WTC11 (cell line): Measurements from ENCODE around the gene ILF3. TPM values are rescaled to one million over a fixed set of nuclear protein-coding genes. Genes with fewer than 3 reads are reported as not detected.

ENCODE experiments used
- ATAC-seq: fragments of 200-7000 bp; cut with Tn5 transposase; 2 replicates; pipeline ENCODE4 v1.10.0; 2021; ENCODE audit warnings: mild to moderate bottlenecking, moderate library complexity
- CTCF ChIA-PET: fragments of 300-600 bp; sonication (Branson Sonifier 250); formaldehyde crosslinking; loops from one replicate; lab custom pipeline; 2021; ENCODE audit warnings: antibody characterized with exemption; lab: Charles Lee
- POLR2A ChIA-PET: fragments of 350-600 bp; sonication (Branson Sonifier 250); formaldehyde crosslinking; loops from one replicate; lab custom pipeline; 2021; ENCODE audit warnings: antibody characterized with exemption; lab: Charles Lee
- DNase-seq: peaks from one replicate; pipeline ENCODE4 v3.0.0; 2021; ENCODE audit warnings: low spot score
- H3K27ac Mint-ChIP-seq: 2 replicates; pipeline ENCODE4 v1.8.0; 2021; ENCODE audit warnings: mixed read lengths
- H3K27me3 Mint-ChIP-seq: 2 replicates; pipeline ENCODE4 v1.8.0; 2021; ENCODE audit warnings: low read depth, mild to moderate bottlenecking, moderate library complexity, mixed read lengths
- H3K36me3 Mint-ChIP-seq: 2 replicates; pipeline ENCODE4 v1.8.0; 2021; ENCODE audit warnings: mixed read lengths
- H3K4me1 Mint-ChIP-seq: 2 replicates; pipeline ENCODE4 v1.8.0; 2022; ENCODE audit warnings: mixed read lengths
- H3K4me3 Mint-ChIP-seq: 2 replicates; pipeline ENCODE4 v1.8.0; 2021; ENCODE audit warnings: mild to moderate bottlenecking, moderate library complexity, mixed read lengths
- H3K9me3 Mint-ChIP-seq: 2 replicates; pipeline ENCODE4 v1.8.0; 2021; ENCODE audit warnings: mixed read lengths
- ATF1 ChIP-seq: sonication (generic); formaldehyde crosslinking; IDR thresholded peaks from 2 replicates; pipeline ENCODE4 v1.8.1; 2023; ENCODE audit warnings: mild to moderate bottlenecking, moderate library complexity, missing genetic modification reagents
- ETV6 ChIP-seq: sonication (generic); formaldehyde crosslinking; IDR thresholded peaks from 2 replicates; pipeline ENCODE4 v1.8.1; 2022; ENCODE audit warnings: mild to moderate bottlenecking, missing genetic modification reagents
- FOXK1 ChIP-seq: sonication (generic); formaldehyde crosslinking; IDR thresholded peaks from 2 replicates; pipeline ENCODE4 v1.8.0; 2022; ENCODE audit warnings: mild to moderate bottlenecking, moderate library complexity, missing genetic modification reagents
- NR1H2 ChIP-seq: sonication (generic); formaldehyde crosslinking; IDR thresholded peaks from 2 replicates; pipeline ENCODE4 v1.9.0; 2021; ENCODE audit warnings: mild to moderate bottlenecking, moderate library complexity, missing genetic modification reagents
- NR3C1 ChIP-seq: sonication (generic); formaldehyde crosslinking; conservative IDR thresholded peaks from 2 replicates; pipeline ENCODE4 v1.8.1; 2023; ENCODE audit warnings: low read depth, mild to moderate bottlenecking, missing genetic modification reagents
- PRRX2 ChIP-seq: fragments of 250-450 bp; sonication (Bioruptor Pico); IDR thresholded peaks from 2 replicates; pipeline ENCODE4 v1.8.0; 2021; ENCODE audit warnings: mild to moderate bottlenecking
- RELA ChIP-seq: sonication (generic); formaldehyde crosslinking; IDR thresholded peaks from 2 replicates; pipeline ENCODE4 v1.8.1; 2022; ENCODE audit warnings: missing genetic modification reagents, mild to moderate bottlenecking, borderline replicate concordance
- RORB ChIP-seq: fragments of 250-450 bp; sonication (Bioruptor Pico); IDR thresholded peaks from 2 replicates; pipeline ENCODE4 v1.9.0; 2021; ENCODE audit warnings: mild to moderate bottlenecking
- ZNF121 ChIP-seq: sonication (generic); formaldehyde crosslinking; IDR thresholded peaks from 2 replicates; pipeline ENCODE4 v1.8.0; 2023; ENCODE audit warnings: missing genetic modification reagents
- ZNF219 ChIP-seq: sonication (generic); formaldehyde crosslinking; IDR thresholded peaks from 2 replicates; pipeline ENCODE4 v1.8.0; 2023; ENCODE audit warnings: missing genetic modification reagents, mild to moderate bottlenecking, borderline replicate concordance
- ZNF396 ChIP-seq: fragments of 250-450 bp; sonication (Bioruptor Pico); IDR thresholded peaks from 2 replicates; pipeline ENCODE4 v1.8.0; 2021; ENCODE audit warnings: mild to moderate bottlenecking, moderate library complexity, borderline replicate concordance
- ZNF671 ChIP-seq: fragments of 250-450 bp; sonication (Bioruptor Pico); IDR thresholded peaks from 2 replicates; pipeline ENCODE4 v1.8.0; 2021; ENCODE audit warnings: mild to moderate bottlenecking
- total RNA-seq: library from RNA; stranded (reverse); gene quantifications from 3 replicates; pipeline ENCODE4 v1.2.3, GENCODE V29; 2021
- TF ChIP-seq, protein P1 (sequence below): fragments of 250-450 bp; sonication (Bioruptor Pico); IDR thresholded peaks from 2 replicates; pipeline ENCODE4 v2.1.2; 2022; ENCODE audit warnings: mild to moderate bottlenecking, moderate library complexity
- TF ChIP-seq, protein P2 (sequence below): fragments of 250-450 bp; sonication (Bioruptor Pico); IDR thresholded peaks from 2 replicates; pipeline ENCODE4 v1.8.0; 2021; ENCODE audit warnings: mild to moderate bottlenecking
- TF ChIP-seq, protein P3 (sequence below): sonication (generic); formaldehyde crosslinking; IDR thresholded peaks from 2 replicates; pipeline ENCODE4 v1.8.1; 2022; ENCODE audit warnings: mild to moderate bottlenecking, moderate library complexity, missing genetic modification reagents
- TF ChIP-seq, protein P4 (sequence below): sonication (generic); formaldehyde crosslinking; IDR thresholded peaks from 2 replicates; pipeline ENCODE4 v1.8.0; 2022; ENCODE audit warnings: missing genetic modification reagents
- TF ChIP-seq, protein P5 (sequence below): fragments of 250-450 bp; sonication (Bioruptor Pico); IDR thresholded peaks from 2 replicates; pipeline ENCODE4 v1.9.0; 2021; ENCODE audit warnings: mild to moderate bottlenecking
- TF ChIP-seq, protein P6 (sequence below): sonication (generic); formaldehyde crosslinking; IDR thresholded peaks from 2 replicates; pipeline ENCODE4 v1.8.1; 2023; ENCODE audit warnings: mild to moderate bottlenecking, missing genetic modification reagents, moderate library complexity
- TF ChIP-seq, protein P7 (sequence below): sonication (generic); formaldehyde crosslinking; IDR thresholded peaks from 2 replicates; pipeline ENCODE4 v1.8.1; 2023; ENCODE audit warnings: mild to moderate bottlenecking, moderate library complexity, missing genetic modification reagents

ILF3 gene
- total RNA-seq, 1 experiment from 2014 or later = 659 TPM

DNA sequence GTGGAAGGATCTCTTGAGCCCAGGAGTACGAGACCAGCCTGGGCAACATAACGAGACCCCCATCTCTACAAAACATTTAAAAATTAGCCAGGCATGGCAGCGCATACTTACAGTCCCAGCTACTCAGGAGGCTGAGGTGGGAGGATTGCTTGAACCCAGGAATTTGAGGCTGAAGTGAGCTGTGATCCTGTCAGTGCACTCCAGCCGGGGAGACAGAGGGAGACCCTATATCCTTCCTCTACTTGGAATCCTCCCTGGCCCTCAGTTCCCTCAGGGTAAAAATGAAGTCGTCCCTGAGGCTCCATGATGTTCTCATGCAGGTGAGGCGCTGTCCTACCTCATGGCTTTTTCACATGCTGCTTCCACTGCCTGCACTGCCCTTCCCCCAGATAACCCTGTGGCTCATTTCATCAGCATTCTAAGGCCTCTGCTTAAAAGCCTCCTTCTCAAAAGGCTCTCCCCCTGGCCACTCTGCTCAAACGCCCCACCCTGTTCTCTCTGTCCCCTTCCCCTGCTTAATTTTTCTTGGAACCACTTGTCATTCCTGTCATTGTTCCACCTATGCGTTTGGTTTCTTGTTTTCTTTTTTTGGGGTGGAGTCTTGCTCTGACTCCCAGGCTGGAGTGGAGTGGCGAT, 82.9 kb downstream of the ILF3 start:
- Mint-ChIP-seq H3K9me3 (peaks cover 12% of the 10 kb centered on the region), H3K27ac (peak overlapping the region; percentile 70; the same call in 1 of the 2 replicates), H3K4me3 (no peak overlapping the region), H3K27me3 (no peaks in the 10 kb centered on the region), H3K36me3 (peaks cover 8% of the 10 kb centered on the region), H3K4me1 (peaks cover 8% of the 10 kb centered on the region; the same call in 1 of the 2 replicates)
- ChIA-PET POLR2A (no interaction called here), CTCF (interaction anchor here (1.0 to 1.6 kb wide), 3 partner anchors 19 to 124 kb away, joined by 5 to 6 read pairs (median 5); partner anchors contain the start of gene DNM2)
- TF ChIP-seq, protein P1, sequence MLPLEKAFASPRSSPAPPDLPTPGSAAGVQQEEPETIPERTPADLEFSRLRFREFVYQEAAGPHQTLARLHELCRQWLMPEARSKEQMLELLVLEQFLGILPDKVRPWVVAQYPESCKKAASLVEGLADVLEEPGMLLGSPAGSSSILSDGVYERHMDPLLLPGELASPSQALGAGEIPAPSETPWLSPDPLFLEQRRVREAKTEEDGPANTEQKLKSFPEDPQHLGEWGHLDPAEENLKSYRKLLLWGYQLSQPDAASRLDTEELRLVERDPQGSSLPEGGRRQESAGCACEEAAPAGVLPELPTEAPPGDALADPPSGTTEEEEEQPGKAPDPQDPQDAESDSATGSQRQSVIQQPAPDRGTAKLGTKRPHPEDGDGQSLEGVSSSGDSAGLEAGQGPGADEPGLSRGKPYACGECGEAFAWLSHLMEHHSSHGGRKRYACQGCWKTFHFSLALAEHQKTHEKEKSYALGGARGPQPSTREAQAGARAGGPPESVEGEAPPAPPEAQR = no peak
- TF ChIP-seq, protein P2, sequence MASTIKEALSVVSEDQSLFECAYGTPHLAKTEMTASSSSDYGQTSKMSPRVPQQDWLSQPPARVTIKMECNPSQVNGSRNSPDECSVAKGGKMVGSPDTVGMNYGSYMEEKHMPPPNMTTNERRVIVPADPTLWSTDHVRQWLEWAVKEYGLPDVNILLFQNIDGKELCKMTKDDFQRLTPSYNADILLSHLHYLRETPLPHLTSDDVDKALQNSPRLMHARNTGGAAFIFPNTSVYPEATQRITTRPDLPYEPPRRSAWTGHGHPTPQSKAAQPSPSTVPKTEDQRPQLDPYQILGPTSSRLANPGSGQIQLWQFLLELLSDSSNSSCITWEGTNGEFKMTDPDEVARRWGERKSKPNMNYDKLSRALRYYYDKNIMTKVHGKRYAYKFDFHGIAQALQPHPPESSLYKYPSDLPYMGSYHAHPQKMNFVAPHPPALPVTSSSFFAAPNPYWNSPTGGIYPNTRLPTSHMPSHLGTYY (CRISPR knock-in tag) = no peak
- TF ChIP-seq, protein P3, sequence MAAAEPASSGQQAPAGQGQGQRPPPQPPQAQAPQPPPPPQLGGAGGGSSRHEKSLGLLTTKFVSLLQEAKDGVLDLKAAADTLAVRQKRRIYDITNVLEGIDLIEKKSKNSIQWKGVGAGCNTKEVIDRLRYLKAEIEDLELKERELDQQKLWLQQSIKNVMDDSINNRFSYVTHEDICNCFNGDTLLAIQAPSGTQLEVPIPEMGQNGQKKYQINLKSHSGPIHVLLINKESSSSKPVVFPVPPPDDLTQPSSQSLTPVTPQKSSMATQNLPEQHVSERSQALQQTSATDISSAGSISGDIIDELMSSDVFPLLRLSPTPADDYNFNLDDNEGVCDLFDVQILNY (CRISPR knock-in tag) = no peak
- TF ChIP-seq, protein P4, sequence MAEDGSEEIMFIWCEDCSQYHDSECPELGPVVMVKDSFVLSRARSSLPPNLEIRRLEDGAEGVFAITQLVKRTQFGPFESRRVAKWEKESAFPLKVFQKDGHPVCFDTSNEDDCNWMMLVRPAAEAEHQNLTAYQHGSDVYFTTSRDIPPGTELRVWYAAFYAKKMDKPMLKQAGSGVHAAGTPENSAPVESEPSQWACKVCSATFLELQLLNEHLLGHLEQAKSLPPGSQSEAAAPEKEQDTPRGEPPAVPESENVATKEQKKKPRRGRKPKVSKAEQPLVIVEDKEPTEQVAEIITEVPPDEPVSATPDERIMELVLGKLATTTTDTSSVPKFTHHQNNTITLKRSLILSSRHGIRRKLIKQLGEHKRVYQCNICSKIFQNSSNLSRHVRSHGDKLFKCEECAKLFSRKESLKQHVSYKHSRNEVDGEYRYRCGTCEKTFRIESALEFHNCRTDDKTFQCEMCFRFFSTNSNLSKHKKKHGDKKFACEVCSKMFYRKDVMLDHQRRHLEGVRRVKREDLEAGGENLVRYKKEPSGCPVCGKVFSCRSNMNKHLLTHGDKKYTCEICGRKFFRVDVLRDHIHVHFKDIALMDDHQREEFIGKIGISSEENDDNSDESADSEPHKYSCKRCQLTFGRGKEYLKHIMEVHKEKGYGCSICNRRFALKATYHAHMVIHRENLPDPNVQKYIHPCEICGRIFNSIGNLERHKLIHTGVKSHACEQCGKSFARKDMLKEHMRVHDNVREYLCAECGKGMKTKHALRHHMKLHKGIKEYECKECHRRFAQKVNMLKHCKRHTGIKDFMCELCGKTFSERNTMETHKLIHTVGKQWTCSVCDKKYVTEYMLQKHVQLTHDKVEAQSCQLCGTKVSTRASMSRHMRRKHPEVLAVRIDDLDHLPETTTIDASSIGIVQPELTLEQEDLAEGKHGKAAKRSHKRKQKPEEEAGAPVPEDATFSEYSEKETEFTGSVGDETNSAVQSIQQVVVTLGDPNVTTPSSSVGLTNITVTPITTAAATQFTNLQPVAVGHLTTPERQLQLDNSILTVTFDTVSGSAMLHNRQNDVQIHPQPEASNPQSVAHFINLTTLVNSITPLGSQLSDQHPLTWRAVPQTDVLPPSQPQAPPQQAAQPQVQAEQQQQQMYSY = no peak
- TF ChIP-seq, protein P5, sequence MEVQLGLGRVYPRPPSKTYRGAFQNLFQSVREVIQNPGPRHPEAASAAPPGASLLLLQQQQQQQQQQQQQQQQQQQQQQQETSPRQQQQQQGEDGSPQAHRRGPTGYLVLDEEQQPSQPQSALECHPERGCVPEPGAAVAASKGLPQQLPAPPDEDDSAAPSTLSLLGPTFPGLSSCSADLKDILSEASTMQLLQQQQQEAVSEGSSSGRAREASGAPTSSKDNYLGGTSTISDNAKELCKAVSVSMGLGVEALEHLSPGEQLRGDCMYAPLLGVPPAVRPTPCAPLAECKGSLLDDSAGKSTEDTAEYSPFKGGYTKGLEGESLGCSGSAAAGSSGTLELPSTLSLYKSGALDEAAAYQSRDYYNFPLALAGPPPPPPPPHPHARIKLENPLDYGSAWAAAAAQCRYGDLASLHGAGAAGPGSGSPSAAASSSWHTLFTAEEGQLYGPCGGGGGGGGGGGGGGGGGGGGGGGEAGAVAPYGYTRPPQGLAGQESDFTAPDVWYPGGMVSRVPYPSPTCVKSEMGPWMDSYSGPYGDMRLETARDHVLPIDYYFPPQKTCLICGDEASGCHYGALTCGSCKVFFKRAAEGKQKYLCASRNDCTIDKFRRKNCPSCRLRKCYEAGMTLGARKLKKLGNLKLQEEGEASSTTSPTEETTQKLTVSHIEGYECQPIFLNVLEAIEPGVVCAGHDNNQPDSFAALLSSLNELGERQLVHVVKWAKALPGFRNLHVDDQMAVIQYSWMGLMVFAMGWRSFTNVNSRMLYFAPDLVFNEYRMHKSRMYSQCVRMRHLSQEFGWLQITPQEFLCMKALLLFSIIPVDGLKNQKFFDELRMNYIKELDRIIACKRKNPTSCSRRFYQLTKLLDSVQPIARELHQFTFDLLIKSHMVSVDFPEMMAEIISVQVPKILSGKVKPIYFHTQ (CRISPR knock-in tag) = no peak
- no peak for TF ChIP-seq ZNF219 (CRISPR knock-in tag)
- no peak for TF ChIP-seq ATF1 (CRISPR knock-in tag)
- TF ChIP-seq ZNF396 (CRISPR knock-in tag) = no peak
- TF ChIP-seq RELA (CRISPR knock-in tag) = no peak
- no peak for TF ChIP-seq ETV6 (CRISPR knock-in tag)
- no peak for TF ChIP-seq PRRX2
- no peak for TF ChIP-seq RORB
- TF ChIP-seq NR3C1 (CRISPR knock-in tag) = no peak
- no peak for TF ChIP-seq ZNF121 (CRISPR knock-in tag)
- no peak for TF ChIP-seq ZNF671 (CRISPR knock-in tag)
- TF ChIP-seq, protein P6, sequence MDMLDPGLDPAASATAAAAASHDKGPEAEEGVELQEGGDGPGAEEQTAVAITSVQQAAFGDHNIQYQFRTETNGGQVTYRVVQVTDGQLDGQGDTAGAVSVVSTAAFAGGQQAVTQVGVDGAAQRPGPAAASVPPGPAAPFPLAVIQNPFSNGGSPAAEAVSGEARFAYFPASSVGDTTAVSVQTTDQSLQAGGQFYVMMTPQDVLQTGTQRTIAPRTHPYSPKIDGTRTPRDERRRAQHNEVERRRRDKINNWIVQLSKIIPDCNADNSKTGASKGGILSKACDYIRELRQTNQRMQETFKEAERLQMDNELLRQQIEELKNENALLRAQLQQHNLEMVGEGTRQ (CRISPR knock-in tag) = no peak
- TF ChIP-seq NR1H2 (CRISPR knock-in tag) = no peak
- TF ChIP-seq, protein P7, sequence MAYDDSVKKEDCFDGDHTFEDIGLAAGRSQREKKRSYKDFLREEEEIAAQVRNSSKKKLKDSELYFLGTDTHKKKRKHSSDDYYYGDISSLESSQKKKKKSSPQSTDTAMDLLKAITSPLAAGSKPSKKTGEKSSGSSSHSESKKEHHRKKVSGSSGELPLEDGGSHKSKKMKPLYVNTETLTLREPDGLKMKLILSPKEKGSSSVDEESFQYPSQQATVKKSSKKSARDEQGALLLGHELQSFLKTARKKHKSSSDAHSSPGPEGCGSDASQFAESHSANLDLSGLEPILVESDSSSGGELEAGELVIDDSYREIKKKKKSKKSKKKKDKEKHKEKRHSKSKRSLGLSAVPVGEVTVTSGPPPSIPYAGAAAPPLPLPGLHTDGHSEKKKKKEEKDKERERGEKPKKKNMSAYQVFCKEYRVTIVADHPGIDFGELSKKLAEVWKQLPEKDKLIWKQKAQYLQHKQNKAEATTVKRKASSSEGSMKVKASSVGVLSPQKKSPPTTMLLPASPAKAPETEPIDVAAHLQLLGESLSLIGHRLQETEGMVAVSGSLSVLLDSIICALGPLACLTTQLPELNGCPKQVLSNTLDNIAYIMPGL (CRISPR knock-in tag) = no peak
- TF ChIP-seq FOXK1 (CRISPR knock-in tag) = no peak
- ATAC-seq (peak; percentile 50), DNase-seq (no peak)
